ENCODE data around the gene KRT28.
A peak's percentile ranks its signal among the peaks of the same experiment; 100 is the strongest.
"Not testable (repeated sequence)": the region's sequence is repeated elsewhere in the genome, so short reads cannot be mapped to it uniquely, and the experiment has no call there.

Gene KRT28

DNA sequence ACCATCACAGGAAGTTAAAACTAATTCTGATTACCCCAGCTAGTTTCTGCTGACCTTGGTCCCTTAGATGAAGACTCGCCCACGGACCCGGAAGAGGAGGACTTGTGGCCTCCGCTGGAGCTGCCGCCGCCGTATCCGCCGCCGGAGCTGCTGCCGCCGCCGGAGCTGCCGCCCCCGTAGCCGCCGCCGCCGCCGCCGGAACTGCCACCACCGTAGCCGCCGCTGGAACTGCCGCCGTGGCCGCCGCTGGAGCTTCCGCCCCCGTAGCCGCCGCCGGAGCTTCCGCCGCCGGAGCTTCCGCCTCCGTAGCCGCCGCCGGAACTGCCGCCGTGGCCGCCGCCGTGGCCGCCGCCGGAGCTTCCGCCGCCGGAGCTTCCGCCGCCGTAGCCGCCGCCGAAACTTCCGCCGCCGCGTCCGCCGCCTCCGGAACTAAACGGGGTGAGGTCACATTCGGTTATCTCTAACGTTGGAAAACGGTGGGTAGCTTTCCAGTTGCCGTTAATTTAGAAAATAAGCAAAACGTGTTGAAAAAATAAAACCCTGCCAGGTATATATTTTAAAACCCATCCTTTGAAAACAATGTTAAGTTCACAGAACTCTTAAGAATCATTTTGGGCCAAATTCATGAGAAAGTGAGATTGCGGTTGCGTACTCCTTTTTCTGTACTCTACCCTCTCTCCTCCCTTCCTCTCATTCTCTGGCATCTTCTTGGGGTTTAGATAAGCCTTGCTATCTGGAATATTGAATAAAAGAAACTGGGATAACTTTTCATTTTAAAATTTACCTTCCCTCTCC lies 19.2 kb upstream of the KRT28 start:
- FAIRE-seq, result no peak

DNA sequence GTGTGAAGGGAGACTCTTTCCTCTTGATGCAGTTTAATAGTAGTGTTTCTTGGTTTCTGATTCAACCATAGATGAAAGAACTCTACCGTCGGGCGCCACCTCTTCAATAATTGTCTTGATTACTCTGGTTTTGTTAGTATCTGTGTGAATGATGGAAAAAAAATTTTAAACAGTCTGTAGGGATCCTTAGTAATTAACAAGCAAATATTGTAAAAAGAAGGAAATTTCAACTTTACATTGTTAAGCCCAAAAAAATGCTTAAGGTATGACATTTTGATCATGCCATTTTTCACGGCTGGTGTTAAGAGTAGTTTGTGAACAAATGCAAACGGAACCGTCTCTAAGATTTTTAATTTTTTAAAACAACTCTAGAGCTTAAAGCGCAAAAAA lies 18.6 kb upstream of the KRT28 start:
- FAIRE-seq, result no peak

- no peak for FAIRE-seq
These were observed 17.4 kb upstream of the KRT28 start for GRCh38 chr17:40817103-40817682.

DNA sequence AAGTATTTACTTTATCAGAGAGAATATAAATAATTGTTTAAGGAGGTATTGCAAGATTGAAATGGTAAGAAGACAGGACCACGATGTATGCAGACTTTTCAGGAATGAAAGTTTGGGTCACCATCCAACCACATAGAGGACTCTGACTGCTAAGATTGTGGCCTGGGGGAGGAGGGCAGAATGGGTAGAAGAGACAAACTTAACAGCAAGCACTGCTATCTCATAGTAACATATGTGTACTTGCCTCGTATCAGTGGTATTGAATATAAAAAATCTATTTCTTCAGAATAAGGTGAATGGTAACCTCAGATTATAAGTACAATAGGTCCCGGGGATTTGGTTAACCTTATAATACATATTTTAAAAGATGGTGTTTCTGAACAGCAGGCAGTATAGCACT lies 16.8 kb upstream of the KRT28 start:
- FAIRE-seq, result no peak

- no peak for FAIRE-seq
These were observed 15.6 kb upstream of the KRT28 start for GRCh38 chr17:40815381-40815780.

DNA sequence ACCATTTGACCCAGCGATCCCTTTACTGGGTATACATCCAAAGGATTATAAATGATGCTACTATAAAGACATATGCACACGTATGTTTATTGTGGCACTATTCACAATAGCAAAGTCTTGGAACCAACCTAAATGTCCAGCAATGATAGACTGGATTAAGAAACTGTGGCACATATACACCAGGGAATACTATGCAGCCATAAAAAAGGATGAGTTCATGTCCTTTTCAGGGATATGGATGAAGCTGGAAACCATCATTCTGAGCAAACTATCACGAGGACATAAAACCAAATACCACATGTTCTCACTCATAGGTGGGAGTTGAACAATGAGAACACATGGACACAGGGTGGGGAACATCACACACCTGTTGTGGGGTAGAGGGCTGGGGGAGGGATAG lies 14.9 kb upstream of the KRT28 start:
- FAIRE-seq, result not testable (repeated sequence)

- no peak for FAIRE-seq
These were observed 14.0 kb upstream of the KRT28 start for GRCh38 chr17:40813804-40814203.

GRCh38 chr17:40812639-40813038 lies 12.9 kb upstream of the KRT28 start:
- no peak for FAIRE-seq

DNA sequence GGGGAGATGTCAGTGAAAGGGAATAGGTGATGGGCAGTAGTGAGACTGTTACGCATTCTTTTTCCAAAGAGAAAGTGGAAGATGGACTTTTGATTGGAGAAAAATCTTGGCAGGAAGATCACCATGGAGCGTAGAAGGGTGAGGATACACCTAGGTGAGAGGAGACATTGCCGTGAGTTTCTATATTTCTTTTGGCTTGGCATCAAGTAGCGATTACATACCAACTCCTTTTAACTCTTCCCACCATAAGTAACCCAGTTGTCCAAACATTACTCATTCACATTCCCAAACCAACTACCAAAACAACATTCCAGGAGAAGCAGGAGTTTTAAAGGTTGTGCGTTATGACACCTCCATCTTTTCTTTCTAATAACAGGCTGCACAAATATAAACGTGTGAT lies 10.7 kb upstream of the KRT28 start:
- FAIRE-seq, result no peak

DNA sequence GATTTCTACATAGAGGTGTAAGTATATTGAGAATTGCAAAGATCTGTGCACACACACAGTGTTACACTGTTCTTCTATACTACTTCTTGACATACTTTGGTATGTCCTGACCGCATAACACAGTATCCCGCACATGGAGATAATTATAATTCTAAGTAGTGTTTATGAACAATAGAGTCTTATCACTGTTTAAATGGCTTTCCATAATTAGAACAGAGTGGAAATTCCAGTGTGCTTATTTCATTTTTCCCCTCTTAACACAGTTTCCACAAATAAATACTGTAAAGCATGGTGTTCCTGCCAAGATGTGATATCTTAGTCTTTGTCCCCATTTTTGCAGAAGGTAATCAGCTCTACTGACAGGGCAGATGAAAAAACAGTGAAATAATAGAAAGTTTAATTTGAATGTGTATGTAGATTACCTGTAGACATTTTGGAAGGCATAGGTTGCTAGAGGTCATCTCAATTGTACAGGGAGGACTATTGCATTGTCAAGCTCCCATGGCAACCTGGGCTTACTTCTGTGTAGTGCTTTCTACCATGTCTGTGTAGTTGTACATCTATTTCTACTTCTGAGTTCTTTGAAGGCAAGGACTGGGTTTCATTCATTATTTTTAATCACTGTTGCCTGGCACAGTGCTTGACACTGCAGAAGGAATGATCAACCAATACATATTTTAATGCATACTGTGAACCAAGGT lies 10.1 kb upstream of the KRT28 start:
- FAIRE-seq, result no peak

DNA sequence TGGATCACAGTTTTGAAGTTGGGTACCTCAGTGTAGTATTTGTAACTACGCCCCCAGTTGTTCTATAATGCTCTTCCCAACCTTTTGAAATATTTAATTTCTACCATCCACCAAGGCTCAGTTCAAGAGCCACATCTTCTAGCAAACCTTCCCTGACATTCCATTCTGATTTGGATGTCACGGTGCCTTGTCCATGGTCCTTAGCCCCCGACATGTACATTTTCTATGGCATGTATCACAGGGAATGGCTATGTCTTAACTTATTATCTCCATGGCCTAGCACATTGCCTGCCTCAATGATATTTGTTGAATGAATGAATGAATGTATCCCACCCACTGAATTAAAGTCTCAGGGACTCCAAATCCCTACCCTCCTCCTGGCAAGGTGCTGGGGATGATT lies 6.4 kb upstream of the KRT28 start:
- no peak for FAIRE-seq

DNA sequence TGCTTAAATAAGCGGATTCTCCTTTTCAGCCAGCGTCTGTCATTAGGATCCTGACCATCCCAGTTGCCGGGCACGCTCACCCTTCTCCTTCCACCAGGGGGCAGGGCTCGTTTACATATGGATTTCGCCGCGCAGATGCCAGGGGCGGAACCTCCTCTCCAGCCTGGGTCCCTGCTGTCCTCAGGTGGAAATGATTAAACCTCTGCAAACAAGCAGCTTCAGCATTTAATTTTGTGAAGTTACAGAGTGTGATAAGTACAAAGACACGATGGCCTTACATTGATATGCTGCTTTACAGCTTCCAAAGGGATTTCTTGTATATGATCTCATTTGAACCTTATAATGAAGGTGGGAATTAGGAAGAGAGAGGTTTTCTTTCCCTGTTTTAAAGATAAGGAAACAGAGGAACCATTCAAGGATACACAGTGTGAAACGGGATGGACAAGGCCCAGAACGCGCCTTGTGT lies 3.9 kb upstream of the KRT28 start:
- no peak for FAIRE-seq

DNA sequence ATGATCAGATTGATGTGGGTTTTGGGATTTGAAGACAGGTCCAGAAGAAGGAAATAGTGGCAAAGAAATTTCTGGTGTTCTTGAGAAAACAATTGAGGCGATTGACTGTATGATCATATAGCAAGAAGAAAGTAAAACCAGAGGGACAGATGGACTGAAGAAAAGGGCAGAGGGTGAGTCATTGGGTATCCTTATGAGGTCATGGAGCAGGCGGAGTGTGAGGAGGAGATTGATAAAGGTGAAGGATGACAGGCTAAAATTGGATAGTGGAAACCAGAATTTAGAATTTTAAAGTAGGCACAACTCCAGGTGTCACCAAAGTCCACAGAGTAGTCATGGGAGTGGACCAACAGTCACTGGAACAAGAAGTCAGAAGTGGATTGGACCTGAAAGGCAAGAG lies 1.4 kb upstream of the KRT28 start:
- no peak for FAIRE-seq

- FAIRE-seq, result no peak
These were observed 622 bp upstream of the KRT28 start for GRCh38 chr17:40800381-40800780.

GRCh38 chr17:40796846-40797245 lies 2.9 kb downstream of the KRT28 start:
- no peak for FAIRE-seq

GRCh38 chr17:40795019-40795667 lies 4.6 kb downstream of the KRT28 start:
- FAIRE-seq, result no peak

DNA sequence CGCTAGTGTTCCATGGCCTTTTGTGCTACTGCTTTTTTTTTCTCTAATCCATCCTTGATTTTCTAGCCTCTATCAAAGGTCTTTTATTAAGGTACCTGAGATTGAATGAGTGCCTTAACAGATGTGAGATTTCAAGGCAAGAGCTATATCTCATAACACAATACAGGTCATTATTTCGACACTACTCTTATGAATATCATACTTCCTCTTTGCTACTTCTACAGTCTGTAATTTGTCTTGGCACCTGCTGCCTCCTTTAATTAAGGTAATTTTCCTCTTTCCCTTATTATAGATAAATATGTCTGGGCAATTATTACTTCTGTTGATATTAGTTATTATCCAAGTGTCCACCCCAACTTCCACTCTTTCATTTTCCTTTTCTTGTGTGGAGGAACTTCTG lies 5.3 kb downstream of the KRT28 start:
- FAIRE-seq, result no peak

DNA sequence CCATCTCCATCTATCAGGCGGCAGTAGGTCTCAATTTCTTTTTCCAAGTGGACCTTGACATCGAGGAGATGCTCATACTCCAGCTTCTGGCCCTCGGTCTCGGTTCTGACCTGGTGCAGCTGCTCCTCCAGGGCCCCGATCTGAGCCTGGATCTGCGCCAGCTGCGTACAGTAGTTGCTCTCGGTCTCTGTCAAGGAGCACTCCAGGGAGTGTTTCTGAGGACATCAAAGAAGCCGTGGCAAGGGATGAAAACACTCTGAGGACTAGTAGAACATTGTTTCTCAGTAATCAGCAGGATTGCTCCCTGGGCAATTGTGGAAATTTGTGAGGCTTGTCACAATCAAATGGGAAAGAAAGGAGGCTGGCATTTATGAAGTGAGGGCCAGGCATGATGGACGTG lies 5.9 kb downstream of the KRT28 start:
- FAIRE-seq, result no peak

DNA sequence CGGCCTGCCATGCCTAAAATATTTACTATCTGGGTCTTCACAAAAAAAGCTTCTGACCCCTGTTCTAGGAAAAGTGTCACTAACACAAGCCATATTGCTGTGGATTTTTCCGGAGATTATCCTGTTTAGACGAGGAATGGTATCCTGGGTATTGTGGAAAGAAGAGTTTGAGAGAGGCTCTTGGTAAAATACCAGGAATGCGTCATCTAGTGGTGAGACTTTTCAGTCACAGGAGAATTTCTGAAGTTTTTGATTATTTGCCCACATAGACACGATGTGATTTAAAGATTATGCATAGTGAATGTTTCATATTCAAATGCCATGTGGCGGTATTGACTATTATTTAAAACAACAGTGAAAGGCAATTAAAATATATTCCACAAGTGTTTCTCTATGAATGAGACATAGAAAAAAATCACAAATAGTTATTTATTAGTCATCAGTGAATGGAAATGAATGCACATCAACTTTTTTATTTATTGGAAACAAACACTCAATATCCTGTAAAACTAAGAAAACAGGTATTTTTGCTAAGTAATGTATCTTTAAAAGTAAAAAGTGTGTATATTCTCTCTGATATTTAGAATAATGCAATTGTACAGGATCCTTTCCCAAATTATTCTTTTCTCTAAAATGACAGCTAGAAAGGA lies 7.8 kb downstream of the KRT28 start:
- FAIRE-seq, result peak; percentile 82

- FAIRE-seq, result no peak
These were observed 8.6 kb downstream of the KRT28 start for GRCh38 chr17:40791111-40791510.

DNA sequence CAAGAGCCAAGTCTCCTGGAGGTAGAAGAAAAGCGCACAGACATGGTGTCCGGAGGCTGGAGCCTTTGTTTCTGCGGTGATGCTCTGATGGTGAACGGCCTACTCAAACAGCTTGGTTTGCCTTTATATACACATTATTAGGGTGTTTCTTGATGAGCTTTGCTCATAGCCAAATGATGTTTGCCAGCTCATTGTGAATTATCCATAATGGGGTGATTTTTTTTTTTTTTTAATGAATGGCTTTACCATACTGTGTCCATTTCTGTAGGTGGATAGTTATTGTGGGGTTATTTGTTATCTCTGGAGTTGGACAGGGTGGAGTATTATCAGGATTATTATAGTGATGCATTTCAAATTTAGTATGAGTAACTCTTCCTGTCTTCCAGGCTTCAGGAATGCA lies 17.3 kb downstream of the KRT28 start, which contains the start of gene KRT27:
Gene KRT27 (minus strand): TSS at position 101 of the 400 bp plus-strand sequence. CDS start 57 bp downstream, at position 44.
- no peak for FAIRE-seq

DNA sequence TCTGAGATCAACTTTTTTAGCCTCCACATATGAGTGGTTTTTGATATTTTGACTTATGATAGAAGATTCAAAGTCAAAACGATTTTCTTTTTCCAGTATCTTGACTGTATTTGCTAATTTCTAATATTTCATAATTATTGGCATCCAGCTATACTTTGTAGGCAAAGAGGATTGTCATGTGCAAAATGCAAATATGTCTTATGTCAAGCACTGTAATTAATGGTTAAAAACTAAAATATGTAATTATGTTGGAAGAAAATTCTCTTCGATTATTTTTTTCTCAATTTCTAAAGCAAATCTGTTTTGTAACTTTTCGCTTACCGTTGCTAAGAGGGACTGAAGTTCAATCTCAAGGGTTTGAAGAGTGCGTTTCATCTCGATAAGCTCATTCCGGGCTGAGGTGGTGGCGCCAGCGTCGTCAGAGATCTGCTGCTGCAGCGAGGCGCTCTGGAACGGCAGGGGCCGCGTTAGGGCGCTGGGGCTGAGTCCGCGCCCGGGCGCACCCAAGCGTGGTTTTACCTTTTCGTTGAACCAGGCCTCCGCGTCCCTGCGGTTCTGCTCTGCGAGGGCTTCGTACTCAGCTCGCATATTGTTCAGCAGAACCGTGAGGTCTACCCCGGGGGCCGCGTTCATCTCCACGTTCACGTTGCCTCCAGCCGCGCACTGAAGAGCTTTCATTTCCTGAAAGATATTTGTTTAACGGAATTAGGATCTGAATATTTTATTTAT lies 20.4 kb downstream of the KRT28 start:
- FAIRE-seq, result no peak
